ENCODE results near the gene PRC1. TPM values are rescaled to one million over a fixed set of nuclear protein-coding genes. Genes with fewer than 3 reads are reported as not detected.

The PRC1 gene
- total and polyA plus RNA-seq, 2 of the 13 experiments (the other 11 are each of a cell fraction or from before 2014, with no cell fraction given): 137 to 162 TPM

- no peak for TF ChIP-seq ZHX2 (IDR thresholded peaks at IDR 0.05; ENCODE audit: low read depth)
- 0 out of 2 replicates have a peak, but pooled peaks have one; percentile 6 for TF ChIP-seq ZHX2 (CRISPR knock-in tag; IDR thresholded peaks at IDR 0.05; ENCODE audit: borderline replicate concordance)
- no peak for TF ChIP-seq SALL2 (CRISPR knock-in tag; IDR thresholded peaks at IDR 0.05)
- peak; percentile 17; the same call in 1 of the 2 replicates for TF ChIP-seq ZNF609 (CRISPR knock-in tag; IDR thresholded peaks at IDR 0.05; ENCODE audit: borderline replicate concordance)
- TF ChIP-seq ZNF790 (CRISPR knock-in tag; IDR thresholded peaks at IDR 0.05; ENCODE audit: borderline replicate concordance): peak; percentile 45
- TF ChIP-seq PRDM10 (CRISPR knock-in tag; IDR thresholded peaks at IDR 0.05; ENCODE audit: low read depth): 0 out of 2 replicates have a peak, but pooled peaks have one; percentile 0
- no peak for TF ChIP-seq ZNF24 (IDR thresholded peaks at IDR 0.05)
- no peak for TF ChIP-seq ZNF317 (CRISPR knock-in tag; IDR thresholded peaks at IDR 0.05)
- TF ChIP-seq ZNF883 (CRISPR knock-in tag; IDR thresholded peaks at IDR 0.05; ENCODE audit: not compliant biosample characterization): no peak
Observed at GRCh38 chr15:90932660-90932991, 61.7 kb downstream of the PRC1 start (continued).

Measured in HepG2 (cell line).